HPDE6-E6E7 (cell line): ENCODE data around the gene VWC2L.

Experiments
- DNase-seq: peaks from one replicate; pipeline ENCODE4 v3.0.0; 2011; ENCODE audit warnings: missing footprints; ENCODE audit errors: extremely low spot score

The VWC2L gene

DNA sequence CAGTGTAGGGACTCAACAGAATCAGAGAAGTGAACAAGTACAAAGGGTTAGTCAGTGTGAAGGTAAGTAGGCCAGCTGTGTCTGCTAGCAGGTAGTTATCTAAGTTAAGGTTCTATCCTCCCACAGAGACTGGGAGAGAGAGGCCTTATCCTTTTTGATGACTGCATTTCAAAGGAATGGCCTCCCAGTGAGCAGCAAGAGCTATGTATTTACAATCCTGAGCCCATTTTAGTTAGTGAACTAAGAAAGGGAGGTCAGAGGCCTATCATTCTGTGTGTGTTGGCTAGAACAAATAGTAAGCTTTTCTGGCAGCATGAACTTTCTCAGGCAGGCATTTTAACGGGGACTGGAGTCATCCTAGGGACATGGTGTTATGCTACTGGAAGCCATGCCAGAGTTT lies 182.9 kb downstream of the VWC2L start:
- no peak for DNase-seq

DNA sequence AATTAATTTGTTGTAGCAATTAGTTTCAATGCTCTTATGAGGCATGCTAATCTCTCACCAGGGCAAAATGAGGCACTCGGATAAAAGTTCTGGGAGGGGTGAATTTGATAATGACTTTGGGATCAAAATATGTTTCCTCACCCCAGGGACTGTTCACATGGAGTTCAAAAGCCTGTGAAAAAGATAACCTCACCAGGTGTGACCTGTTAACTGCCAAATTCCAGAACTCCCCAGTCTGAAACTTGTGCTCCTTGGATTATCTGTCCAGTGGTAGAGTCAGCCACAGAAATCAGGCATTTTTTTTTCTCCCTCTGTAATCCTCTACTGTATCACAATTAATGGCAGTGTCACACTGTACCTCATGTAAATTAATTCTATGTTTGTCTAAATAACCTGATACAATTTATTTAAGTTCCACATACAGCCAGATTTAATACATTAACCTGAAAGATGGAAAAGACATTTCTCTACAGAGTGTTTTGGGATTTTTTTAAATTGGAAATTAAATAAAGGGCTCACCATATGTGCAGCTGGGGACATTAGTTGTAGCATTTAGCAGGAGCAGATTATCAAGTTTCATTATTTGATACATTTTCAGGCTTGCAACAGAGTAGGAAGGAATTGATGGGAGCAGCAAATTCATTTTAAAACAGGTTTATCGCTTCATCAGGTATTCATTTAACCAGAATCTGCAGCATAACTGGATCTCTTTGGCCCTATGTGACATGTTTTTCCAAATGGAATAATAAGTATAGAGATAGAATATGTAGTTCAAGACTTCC lies 191.2 kb downstream of the VWC2L start:
- no peak for DNase-seq

DNA sequence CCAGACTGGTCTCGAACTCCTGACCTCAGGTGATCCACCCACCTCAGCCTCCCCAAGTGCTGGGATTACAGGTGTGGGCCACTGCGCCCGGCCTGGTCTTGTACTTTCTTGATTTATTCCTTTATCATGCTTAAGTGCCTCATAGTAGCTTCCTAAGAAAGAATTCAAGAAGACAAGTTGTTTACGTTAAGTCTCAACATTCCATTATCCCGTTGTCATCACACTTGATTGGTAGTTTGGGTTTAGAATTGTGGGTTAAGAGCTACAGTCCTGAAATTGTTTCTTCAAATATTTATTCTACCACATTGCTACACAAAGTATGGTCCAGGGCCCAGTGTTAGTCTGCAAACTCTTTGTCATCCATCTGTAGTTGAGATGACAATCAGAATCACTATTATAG lies 194.0 kb downstream of the VWC2L start:
- DNase-seq: no peak

GRCh38 chr2:214607051-214607450 lies 196.2 kb downstream of the VWC2L start:
- DNase-seq: no peak

DNA sequence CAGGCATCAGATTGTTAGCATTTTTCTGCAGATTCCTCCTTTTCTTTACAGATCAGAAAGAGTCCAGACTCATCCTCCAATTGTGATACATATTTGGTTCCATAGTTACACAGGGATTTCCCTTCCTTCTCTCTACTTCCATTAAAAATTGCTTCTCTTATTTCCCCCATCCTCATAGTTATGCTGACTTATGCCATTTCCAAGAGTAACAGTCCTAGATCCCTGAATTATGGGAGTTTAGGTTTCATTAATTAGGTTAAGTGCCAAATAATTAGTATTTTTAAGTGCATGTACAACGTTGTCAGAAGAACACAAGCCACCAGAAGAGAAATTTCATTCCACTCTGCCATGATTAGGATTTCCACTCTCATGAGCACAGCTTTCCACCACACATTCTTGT lies 200.2 kb downstream of the VWC2L start:
- no peak for DNase-seq

DNA sequence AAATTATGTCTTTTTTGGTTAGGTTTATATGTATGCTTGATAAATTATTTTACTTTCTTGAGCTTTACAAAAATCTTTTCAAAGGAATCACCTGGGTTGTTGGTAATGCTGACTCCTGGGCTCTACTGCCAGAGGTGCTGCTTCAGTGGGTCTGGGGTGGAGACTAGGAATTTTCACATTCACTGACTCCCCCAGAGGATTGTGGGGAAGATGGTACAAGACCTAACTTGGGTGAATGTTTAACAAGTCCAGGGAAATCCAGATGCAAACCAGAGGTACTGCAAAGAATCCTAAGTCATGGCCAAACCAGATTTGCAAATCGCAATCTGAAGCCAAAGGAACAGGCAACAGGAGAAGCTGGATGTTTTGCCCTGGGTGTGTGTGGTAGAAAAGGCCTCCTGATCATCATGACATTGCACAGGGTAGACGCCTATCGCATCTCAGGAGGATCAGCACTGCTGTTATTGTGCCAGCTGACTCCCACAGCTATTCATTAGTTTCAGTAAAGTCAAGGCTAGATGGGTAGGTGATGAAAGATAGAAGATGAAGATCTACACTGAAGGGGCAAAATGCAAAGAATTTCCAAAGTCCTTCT lies 213.4 kb downstream of the VWC2L start:
- DNase-seq: no peak

- no peak for DNase-seq
These were observed 217.2 kb downstream of the VWC2L start for GRCh38 chr2:214628091-214628490.
